ENCODE measurements around the gene ANAPC13. TPM values are rescaled to one million over a fixed set of nuclear protein-coding genes. Genes with fewer than 3 reads are reported as not detected.

ANAPC13 gene
- total RNA-seq, 1 experiment from 2014 or later: 197 TPM

DNA sequence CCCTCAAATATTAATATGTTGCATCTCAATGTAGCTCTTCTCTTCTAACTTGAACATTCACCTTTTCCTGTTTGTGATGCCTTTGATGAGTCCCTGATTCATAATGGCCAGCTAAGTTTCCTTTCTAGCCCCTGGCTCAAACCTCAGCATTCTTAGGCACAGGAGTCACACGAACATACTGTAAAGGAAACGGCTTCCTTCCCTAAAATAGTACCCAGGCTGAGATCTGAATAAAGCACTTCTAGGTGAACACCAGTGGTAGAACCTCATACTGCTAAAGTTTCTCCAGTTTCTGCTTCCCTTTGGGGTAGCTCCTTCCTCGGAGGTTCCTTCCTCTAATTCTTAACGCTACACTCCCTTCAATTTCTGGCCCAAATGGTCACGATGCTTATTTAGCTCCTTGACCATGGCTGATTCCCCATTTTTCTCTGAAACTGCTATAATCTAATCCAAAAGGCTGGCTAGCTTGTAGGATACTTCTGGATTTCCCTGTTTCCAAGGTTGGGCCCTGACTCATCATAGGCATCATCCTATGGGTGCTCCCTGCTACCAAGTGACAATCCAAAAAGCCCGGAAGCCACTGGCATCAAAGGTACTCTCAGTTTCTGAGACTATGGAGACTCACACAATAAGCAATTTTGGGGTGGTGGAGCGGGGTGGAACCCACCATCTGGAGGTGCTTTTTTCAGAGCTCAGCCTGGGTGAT lies 2.4 kb downstream of the ANAPC13 start:
- DNase-seq (ENCODE audit: low spot score): no peak

DNA sequence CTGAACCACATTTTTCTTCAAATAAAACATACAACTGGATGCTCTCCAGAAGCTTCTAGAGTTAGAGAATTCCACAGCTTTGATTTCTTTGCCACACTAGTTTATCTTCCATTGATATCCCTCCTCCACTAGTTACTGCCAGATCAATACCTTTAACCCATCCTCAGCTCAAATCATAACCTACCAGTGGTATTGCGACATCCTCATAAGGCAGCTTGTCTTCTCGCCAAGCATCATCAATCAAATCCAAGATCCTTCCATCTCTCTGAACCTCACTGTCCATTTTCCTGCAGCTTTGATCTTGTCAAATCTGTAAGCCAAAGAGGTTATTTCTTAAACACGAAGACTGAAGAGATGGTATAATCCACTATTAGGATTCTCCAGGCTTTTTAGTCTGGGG lies 3.2 kb downstream of the ANAPC13 start:
- DNase-seq (ENCODE audit: low spot score): no peak

DNA sequence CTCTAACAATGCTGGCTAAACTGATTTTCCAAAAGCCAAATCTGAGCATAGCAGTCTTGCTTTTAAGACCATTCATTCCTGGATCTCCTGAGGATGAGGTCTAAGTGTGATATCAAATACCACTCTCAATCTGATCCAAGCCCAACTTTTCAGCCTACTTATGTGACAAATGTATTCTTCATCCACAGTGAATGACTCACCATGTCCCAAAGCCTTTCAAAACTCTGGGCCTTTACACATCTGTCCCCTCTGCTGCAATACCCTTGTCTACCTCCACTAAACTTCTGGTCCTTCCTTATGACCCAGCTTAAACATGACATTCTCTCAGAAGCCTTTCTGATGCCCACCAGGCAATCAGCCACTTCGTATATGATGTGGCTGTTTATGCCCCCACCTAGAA lies 4.6 kb downstream of the ANAPC13 start:
- DNase-seq (ENCODE audit: low spot score): no peak

DNA sequence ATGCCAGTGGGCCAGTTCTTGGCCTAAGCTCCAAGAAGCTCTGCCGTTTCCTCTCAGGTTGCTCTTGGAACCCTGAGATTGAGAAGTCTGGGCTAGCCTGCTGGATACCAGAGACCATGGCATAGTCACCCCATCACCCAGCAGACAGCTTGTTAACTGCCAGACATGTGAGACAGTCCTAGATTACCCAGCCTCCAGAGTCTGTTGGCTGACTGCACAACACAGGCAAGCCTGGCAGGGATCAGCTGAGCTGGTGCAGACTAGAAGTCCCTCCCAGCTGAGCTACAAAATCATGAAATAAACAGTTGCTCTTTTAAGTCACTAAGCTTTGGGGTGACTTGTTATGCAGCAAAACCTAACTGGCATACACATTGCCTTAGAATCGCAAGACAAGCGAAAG lies 5.2 kb downstream of the ANAPC13 start:
- no peak for DNase-seq (ENCODE audit: low spot score)

DNA sequence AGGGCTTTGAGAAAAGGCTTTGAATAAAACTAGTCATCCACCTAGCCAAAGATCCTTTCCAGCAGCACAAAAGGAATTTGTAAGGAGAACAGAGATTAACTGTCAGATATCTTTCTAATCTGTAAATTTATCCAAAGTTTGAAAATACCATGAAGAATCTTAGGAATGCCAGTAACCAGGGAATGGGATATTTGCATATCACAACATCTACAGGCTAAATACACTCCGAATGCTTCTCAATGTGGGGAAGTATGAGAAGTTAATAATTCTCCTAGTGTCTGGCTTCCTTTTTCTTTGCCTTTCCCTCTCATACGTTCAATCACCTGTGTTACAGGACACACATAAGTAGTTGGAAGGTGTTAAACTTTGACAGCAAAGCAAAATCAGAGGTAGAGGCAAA lies 7.8 kb downstream of the ANAPC13 start:
- DNase-seq (ENCODE audit: low spot score): no peak

DNA sequence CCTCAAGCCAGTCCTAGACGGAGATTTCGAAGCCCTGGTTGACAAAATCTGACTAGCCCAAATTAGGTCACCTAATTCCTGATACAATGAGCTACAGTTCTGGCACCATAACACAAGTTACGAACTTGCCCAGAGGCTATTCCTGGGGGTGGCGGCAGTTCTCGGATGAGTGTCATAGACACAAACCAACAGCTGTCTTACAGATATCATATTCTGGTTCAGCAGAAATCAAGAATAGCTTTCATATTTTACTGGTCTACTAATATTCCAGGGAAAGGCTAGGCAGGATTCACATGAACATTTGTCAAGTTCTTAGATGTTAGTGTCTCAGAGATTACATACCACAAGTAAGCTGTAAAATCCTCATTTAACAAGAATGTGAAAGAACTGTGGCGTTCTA lies 8.8 kb downstream of the ANAPC13 start:
- no peak for DNase-seq (ENCODE audit: low spot score)

DNA sequence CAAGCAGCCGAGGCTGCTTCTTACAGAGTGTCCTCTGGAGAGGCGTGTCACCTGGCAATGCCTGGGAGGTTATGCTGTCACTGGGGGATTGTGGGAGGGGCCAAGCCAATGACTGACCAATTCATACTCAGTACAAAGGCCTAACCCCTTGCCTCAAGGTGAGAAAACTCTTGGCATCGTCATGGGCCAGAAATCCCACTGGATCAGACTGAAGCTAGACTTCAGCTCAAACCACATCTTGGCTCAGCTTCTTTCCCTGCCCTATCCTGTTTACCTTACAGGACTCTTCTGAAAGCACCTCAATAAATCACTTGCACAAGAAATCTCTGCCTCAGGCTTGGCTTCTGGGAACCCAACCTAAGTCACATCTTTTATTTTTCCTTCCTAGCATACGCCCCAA lies 9.5 kb downstream of the ANAPC13 start:
- no peak for DNase-seq (ENCODE audit: low spot score)

DNA sequence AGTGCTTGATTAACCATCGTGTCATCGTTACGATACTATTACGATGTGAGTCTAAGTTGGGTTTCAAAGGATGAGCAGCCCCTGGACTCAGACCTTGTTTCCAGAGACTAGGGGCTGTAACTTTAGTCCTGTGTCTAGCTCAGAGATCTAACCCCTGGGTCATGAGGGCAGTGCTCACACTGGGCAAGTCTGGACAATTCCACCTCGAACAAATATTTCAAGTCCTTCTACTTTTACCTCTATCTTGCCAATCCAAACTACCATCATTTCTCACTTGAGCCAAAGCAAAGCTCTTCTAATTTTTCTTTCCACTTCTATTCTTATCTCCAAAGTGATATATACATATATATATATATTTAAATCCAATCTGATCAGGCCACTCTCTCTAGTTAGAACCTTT lies 10.8 kb downstream of the ANAPC13 start:
- DNase-seq (ENCODE audit: low spot score): no peak

DNA sequence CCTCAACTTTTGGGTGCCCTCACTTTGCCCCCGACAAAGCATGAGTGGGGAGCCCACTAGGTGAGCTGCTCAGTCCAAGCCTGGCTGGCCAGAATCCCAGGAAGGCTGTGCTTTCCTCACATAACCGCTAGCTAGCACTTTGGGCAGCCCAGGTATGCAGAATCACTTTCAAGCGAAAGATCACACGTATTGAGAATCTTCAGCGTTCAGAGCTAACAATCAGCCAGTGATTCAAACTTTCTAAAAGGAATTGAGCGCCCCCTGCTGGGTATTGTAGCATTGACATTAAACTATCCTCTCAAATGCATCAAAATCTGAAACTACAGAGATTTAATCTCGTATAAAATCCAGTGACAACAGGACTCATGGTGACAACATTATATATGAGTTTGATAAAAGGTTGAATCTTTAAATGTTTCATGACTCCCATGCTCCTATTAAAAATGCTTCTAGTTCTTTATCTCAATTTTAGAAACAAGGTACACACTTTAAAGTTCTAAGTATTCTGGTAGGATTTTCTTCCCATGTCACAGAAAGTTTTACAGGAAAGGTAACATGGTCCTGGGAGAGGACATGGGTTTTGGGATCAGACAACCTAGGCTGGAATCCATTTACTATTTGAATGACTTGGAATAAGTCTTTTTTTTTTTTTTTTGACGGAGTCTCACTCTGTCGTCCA lies 11.8 kb downstream of the ANAPC13 start:
- peak; percentile 57 for DNase-seq (ENCODE audit: low spot score)

DNA sequence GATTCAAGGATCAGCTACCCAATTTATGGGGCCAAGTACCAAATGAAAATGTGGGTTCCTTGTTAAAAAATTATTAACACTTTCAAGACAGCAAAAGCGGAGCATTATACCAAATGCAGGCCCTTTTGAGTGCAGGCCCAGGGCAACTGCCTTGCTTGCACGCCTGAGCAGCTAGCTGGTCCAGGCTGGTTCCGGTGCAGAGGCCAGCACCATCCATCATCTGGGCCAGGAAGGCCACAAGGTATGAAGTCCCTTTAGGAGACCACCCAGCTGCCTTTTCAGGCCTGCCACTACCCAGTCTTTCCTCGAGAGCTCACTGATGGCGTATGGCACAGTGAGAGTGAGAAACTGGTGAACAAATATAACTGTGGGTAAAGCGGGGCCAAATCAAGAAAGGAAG lies 13.0 kb downstream of the ANAPC13 start:
- no peak for DNase-seq (ENCODE audit: low spot score)

DNA sequence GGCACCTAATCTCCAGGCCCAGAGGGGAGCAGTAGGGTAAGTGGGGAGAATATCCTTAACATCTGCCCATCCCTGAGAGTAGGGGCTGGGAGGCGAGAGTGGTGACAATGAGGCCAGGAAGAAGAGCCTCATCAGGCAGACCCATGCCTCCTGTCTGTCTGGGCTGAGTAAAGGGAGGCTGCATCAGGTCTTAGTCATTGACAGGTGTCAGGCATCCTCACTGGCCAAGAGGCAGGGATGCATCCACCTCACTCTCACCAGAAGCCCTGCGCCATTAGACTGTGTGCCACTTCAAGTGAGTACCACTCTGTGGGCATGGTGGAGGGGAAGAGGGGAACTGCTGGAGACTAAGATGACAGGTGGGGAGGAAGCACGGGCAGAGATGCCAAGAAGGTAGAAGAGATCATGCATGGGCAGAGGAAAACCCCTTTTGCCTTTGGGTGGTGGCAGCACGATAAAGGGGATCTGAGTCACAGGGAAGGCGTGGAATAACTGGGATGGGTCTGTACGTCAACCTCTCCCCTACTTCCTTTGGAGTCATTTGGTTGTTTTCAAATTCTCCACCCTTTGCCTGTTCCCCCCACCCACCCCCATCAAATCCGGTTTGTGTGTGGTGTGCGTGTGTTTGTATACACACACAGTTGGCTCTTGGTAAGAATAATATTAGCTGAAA lies 14.1 kb downstream of the ANAPC13 start:
- DNase-seq (ENCODE audit: low spot score): no peak

DNA sequence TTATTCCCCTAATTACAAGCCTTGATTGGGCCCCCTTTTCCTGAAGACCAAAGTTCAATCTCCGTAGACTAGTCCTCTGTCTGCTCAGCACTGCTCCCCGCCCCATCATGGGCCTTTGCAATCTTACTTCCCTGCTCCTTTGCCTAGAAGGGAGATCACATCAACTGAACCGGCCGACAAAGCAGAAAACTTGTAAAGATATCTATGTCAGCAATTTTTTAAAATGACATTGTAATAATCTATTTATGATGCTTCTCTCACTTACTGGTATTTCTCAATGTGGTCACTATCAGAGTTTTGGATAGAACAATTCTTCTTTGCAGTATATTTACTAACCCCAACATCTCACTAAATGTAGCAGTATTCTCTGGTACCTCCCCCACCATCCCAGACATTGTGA lies 17.3 kb downstream of the ANAPC13 start:
- no peak for DNase-seq (ENCODE audit: low spot score)

DNA sequence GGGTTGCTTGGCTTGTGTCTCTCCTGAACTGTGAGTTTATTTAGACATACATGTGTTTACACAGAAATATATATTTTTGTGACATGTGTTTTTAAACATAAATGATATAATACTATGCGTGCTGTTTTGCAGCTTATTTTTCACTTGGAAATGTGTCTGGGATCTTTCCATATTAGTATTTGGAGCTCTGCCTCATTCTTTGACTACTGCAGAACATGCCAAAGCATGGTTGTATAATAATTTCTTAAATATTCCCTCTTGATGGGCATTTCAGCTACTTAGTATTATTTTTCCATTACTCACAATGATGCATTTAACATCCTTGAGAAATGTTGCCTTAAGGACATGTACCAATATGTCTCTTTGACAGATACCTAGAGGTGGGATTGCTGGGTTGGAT lies 19.5 kb downstream of the ANAPC13 start:
- DNase-seq (ENCODE audit: low spot score): no peak

DNA sequence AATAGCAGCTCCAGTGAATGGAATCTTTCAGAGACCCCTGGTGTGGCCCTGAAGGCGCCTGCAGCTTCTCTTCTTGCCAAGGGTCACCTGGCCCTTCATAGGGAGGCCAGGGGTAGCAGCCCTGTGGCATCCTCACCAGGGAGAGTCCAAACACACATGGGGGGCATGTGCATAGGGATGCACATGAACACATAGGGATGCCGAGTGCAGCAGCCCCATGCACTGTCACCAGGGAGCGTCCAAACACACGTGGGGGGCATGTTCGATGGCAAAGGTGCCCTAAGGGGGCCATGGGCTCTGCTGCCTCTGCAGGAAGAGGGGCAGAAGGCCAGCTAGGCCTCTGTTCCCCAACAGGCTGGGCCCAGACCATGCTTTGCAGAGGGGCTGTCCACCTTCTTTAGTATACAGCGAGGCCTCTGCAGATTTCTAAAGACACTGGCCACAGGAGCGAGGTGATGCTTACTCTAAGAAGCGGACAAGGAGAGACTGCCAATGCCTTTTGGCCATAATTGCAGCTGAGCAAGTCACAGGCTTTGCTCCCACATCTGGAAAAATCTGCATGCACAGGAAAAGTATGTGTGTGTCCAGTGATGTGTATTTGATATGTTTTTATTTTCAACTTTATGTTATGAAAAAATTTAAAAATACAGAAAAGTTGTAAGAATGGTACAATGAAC lies 21.0 kb downstream of the ANAPC13 start:
- no peak for DNase-seq (ENCODE audit: low spot score)

DNA sequence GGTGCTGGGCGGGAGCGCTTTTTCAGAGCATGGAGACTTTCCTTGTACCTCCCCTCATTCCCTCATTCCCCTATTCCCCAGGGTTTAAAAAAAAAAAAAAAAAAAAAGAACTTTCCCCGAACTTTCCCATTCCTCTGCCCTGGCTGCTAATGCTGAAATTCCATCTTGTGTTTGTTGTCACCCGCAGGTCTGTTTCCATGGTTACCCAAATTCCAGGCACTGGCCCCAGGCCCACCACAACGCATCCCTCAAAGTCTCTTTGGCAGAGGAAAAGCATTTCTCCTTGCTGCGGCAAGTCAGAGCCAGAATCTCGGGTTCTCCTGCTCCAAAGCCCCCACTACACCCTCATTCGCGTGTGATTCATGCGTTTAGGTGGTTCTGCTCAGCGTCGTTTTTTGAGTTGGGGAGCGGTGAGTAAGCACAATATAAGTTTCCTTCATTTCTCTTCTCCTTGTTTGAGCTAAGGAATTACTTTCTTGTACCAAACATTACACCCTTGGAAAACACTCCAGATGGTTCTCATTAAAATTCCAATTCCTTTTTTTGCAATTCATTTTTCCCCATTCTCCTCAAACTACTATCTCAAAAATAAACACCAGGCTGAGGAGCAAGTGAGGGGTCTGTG lies 21.6 kb downstream of the ANAPC13 start:
- peak; percentile 63 for DNase-seq (ENCODE audit: low spot score)

DNA sequence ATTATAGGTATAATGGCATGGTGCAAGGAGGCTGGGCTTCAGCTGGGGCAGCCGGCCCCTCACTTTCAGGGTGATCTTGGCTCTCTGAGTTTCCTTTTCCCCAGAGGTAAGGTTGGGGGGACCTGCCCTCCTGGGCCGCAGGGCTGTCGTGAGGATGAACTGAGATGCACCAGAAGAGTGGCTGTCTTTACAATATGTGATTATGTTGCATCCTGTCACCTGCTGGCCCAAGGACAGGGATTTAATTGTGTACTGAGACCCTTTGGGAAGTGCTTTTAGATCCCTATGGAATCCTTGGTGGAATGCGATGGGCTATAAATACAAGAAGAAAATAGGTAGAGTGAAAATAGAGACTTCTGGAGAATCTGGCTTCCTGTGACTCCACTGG lies 22.1 kb downstream of the ANAPC13 start:
- DNase-seq (ENCODE audit: low spot score): no peak

DNA sequence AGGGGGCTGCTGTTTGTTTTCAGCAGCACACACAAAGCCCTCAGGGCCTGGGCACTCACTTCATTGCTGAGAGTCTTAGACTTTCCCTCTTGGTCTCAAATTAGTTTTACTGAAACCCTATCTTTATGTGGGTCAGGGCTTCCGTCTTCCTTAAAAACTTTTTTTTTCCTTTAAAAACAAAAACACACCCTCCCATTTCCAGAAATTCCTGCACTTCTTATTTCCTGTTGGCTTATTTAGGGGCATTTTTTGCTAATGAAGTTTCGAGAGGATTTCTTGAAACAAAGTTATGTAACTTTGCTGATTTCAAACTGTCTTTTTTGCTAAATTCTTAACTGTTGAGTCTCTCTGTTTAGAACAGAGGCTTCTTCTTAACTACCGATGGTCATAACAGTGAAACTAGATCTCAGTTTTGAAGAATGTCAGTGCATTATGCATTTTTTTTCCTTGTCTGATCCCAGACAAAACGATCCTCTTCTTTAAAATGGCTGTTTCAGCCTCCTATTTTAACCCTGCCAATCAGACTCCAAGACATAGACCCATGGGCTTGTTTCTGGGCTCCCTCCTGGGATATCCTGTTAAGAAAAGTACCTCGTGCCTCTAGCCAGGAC lies 23.3 kb downstream of the ANAPC13 start:
- DNase-seq (ENCODE audit: low spot score): no peak

DNA sequence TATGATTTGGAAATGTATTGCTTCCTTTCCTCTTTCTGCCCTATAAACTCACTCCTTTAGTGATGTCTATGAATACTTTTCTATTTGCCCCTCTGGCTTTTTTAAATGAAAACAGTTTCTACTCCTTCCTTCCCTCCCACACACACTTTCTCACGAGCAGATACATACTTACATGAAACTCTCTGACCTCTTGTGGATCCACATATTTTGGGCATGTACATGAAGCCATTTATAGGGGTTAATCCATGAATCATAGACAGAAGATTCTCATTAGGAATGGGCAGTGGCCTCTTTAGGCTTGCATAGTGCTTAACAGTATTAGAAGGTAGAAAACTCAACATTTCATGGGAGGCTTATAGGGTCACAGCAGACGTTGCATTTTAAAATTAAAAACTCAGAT lies 24.8 kb downstream of the ANAPC13 start:
- no peak for DNase-seq (ENCODE audit: low spot score)

DNA sequence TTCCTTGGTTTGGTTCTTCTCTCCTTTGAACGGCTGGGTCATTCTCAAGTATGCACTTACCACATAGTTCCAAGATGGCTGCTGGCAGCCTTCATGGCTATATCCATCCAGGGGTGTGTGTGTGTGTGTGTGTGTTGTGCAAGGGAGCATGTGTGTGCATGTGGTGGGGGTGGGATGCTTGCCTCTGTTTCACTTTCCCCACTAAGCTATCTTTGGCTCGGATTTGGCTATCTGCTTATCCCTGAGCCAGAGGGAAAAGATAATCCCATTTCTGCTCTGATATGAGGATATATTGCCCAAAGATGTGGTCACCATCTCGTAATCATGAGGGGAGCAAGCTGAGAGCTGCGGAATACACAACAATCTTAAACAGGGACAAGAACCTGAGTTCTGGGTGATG lies 26.2 kb downstream of the ANAPC13 start:
- DNase-seq (ENCODE audit: low spot score): no peak

DNA sequence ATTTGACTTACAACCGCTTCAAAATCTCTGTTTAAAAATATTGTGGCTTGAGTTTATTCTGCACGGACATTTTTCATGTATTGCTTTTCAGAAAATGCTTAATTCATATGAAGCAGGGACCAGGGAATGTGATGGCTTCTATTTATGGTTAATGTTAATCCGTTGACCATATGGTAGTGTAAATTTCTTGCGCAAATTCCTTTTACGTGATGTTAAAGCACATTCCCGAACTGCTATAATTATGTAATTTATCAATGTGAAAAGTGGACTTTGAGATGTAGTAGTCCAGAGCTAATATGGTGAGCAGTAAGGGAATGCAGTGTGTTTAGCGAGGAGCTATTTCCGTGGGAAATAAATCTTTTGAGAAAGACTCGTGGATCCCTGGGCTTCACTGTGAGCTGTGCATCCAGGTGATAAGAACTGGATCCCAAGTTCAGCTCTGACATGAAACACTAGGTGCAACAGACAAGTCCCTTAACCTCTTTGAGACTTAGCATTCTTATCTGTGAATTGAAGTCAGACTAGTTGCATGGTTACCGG lies 27.3 kb downstream of the ANAPC13 start:
- DNase-seq (ENCODE audit: low spot score): no peak

DNA sequence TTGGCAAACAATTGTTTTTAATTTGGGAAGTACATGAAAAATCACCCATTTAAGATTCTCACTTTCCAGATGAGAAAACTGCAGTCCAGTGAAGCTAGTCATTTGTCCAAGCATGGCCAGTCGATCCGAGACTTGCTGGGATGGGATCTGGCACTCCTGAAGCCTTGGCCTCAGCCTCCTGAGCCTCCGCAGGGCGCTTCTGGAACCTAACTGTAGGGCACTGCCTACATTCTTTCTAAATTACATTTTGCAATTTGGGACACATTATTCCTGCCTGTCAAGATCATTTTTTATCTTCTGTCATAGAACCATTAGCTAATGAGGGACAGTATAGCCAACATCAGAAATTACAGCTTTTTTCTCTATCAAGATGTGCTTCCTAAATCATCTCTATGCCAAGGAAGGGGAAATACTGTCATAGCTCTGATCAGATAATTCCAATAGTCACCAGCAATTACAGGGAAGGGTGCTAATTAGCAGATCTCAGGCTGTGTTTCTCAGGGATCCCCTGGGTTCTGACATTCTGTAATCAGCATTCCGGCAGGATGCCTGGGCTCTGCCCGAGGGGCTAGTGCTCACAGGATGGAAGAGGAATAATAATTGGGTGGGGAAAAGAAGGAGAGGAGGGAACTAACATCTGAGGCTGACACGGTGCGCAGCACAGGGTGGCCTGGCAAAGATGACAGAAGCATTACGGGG lies 28.3 kb downstream of the ANAPC13 start:
- no peak for DNase-seq (ENCODE audit: low spot score)

Measured in H4 (cell line).